Brain microvascular endothelial cell (primary cell): ENCODE data around the gene RETREG3.
A peak's percentile ranks its signal among the peaks of the same experiment; 100 is the strongest.
"Not testable (repeated sequence)": the region's sequence is repeated elsewhere in the genome, so short reads cannot be mapped to it uniquely, and the experiment has no call there.

ENCODE experiments used
- DNase-seq: peaks from one replicate; pipeline ENCODE4 v3.0.0-alpha.2; 2020
- H3K27ac ChIP-seq: fragments of 250-450 bp; sonication (Bioruptor Pico); 2 replicates; pipeline ENCODE4 v1.5.1; 2020; ENCODE audit warnings: mild to moderate bottlenecking, moderate library complexity
- H3K27me3 ChIP-seq: fragments of 250-450 bp; sonication (Bioruptor Pico); replicated peaks from 2 replicates; pipeline ENCODE4 v1.5.1; 2020; ENCODE audit warnings: mild to moderate bottlenecking
- H3K36me3 ChIP-seq: fragments of 250-450 bp; sonication (Bioruptor Pico); replicated peaks from 2 replicates; pipeline ENCODE4 v1.5.1; 2020; ENCODE audit warnings: mild to moderate bottlenecking
- H3K4me3 ChIP-seq: 2 replicates; pipeline ENCODE4 v1.5.1; 2011; ENCODE audit warnings: low read depth, mild to moderate bottlenecking, control low read depth, low read length, moderate library complexity
- in situ Hi-C: cut with HindIII; loops from 2 replicates; pipeline ENCODE4 v1.10.0; 2017; ENCODE audit warnings: low sequenced_read_pairs, low pct_ligation_motif_present
- TF ChIP-seq, protein P1 (sequence below): IDR thresholded peaks from 2 replicates; pipeline ENCODE4 v1.5.1; 2011; ENCODE audit warnings: low read depth, mild to moderate bottlenecking, moderate library complexity, low read length, control low read depth, inconsistent platforms; ENCODE audit errors: missing control alignments

RETREG3 gene

DNA sequence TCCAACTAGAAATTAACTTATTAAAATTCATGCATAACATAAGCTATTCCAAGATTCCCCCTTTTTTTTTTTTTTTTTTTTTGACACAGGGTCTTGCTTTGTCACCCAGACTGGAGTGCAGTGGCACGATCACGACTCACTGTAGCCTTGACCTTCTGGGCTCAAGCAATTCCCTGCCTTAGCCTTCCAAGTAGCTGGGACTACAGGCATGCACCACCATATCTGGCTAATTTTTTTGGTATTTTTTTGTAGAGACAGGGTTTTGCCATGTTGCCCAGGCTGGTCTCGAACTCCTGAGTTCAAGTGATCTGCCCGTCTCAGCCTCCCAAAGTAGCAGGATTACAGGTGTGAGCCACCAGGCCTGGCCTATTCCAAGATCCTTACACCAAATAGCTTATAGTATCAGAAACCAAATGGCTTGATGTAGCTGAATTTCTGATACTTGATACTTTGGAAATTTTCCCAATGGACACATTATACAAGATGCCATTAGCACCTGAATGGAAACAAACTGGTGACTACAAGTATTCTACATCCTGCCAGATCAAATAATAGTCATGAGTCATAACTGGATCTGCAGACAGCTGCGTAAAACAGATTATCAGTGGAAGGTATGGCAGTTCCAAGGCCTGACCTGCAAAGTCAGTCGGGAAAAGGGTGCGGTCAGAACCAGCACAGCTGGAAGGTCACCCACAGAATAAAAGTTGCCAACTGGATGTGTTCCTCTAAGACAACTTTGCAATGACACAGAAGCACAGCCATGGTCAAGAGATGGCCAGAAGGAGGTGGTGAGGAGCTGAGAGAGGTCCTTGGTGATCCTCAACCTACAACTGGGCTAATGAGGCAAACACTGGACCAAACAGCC lies 14.8 kb upstream of the RETREG3 start:
- TF ChIP-seq, protein P1, sequence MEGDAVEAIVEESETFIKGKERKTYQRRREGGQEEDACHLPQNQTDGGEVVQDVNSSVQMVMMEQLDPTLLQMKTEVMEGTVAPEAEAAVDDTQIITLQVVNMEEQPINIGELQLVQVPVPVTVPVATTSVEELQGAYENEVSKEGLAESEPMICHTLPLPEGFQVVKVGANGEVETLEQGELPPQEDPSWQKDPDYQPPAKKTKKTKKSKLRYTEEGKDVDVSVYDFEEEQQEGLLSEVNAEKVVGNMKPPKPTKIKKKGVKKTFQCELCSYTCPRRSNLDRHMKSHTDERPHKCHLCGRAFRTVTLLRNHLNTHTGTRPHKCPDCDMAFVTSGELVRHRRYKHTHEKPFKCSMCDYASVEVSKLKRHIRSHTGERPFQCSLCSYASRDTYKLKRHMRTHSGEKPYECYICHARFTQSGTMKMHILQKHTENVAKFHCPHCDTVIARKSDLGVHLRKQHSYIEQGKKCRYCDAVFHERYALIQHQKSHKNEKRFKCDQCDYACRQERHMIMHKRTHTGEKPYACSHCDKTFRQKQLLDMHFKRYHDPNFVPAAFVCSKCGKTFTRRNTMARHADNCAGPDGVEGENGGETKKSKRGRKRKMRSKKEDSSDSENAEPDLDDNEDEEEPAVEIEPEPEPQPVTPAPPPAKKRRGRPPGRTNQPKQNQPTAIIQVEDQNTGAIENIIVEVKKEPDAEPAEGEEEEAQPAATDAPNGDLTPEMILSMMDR, result peak; percentile 12
- no peak overlapping the region for H3K27ac ChIP-seq
- no peaks in the 10 kb centered on the region for H3K36me3 ChIP-seq
- H3K4me3 ChIP-seq, result no peak overlapping the region
- in situ Hi-C loops, result no loop called here
- no peaks in the 10 kb centered on the region for H3K27me3 ChIP-seq
- no peak for DNase-seq

DNA sequence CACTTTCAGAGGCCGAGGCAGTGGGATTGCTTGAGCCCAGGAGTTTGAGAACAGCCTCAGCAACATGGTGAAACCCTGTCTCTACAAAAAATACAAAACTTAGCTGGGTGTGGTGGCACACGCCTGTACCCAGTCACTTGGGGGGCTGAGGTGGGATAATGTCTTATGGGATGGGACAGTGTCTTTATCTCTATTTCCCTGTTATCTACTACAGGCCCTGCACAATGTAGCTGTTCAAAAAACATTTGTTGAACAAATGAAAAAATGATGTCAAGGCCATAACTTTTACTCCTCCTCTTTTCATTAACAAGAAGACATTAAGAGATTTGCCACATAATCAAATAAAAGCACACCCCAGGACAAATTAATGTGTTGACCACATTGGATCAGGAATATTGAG lies 14.1 kb upstream of the RETREG3 start:
- H3K36me3 ChIP-seq, result no peaks in the 10 kb centered on the region
- H3K4me3 ChIP-seq, result no peak overlapping the region
- in situ Hi-C loops, result no loop called here
- TF ChIP-seq, protein P1, result no peak
- no peaks in the 10 kb centered on the region for H3K27me3 ChIP-seq
- H3K27ac ChIP-seq, result no peak overlapping the region
- no peak for DNase-seq

GRCh38 chr17:42621987-42622386 lies 12.8 kb upstream of the RETREG3 start:
- H3K4me3 ChIP-seq, DNase-seq, H3K36me3 ChIP-seq, H3K27me3 ChIP-seq, in situ Hi-C loops, H3K27ac ChIP-seq: not testable (repeated sequence)

DNA sequence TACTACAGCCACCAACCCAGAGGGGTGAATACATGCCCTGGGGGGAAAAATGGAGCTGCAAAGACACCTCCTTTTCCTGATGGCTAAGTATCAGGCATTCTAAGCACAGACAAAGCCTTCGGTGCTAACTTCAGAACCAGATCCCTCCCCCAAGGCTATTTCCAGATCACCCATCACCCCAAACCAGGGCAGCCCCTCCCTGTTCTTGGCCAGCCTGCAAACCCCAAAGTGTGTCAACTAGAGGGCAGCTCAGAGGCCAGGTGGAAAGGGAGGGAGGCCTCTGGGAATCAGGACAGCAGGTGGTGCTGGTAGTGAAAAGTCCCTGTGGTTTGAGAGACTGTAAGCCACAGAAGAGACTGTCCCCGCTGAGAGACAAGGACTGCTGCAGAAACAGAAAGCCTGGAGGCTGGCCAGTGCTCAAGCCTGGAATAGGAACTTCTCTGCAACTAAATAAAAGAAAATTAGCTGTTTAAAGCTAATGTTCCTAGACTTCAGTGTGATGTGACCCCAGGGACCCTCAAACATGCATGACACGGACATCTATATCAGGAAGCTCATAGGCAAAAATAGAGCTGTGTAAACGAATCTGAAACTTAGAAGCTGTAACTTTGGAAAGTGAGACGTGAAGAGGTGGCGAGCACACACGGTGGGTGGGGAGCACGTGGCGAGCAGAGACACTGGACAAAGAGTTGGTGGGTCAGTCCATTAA lies 9.4 kb upstream of the RETREG3 start:
- in situ Hi-C loops, result no loop called here
- Histone ChIP-seq H3K4me3 (no peak overlapping the region), H3K27ac (no peak overlapping the region), H3K36me3 (peaks cover 17% of the 10 kb centered on the region), H3K27me3 (no peaks in the 10 kb centered on the region)
- no peak for DNase-seq
- TF ChIP-seq, protein P1, result no peak

DNA sequence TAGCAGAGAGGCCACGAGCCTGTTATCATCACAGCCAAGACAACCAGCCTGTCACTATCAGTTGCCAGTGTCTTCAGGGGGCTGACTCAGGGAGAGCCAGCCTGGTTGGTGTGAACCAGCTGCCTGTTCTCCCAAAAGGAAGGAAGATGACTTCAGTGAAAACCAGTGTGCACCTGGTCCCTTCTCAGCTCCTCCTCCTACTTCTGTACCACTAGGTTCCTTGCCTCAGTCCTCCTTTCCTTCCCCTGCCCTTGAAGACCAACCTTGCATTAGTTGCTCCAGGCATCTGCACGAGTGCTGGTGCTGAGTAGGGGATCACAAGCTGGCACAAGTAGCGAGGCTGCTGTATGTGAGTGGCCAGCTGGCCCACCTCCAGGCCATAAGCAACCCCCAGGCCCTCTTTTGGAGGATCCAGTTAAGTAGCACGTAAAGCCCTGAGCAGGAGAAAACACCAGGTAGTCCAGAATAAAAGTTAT lies 8.8 kb upstream of the RETREG3 start:
- Histone ChIP-seq H3K27me3 (no peaks in the 10 kb centered on the region), H3K36me3 (peaks cover 23% of the 10 kb centered on the region), H3K27ac (no peak overlapping the region), H3K4me3 (no peak overlapping the region)
- TF ChIP-seq, protein P1, result no peak
- DNase-seq, result no peak
- in situ Hi-C loops, result no loop called here

GRCh38 chr17:42613699-42614295 lies 4.6 kb upstream of the RETREG3 start:
- no peak for DNase-seq
- TF ChIP-seq, protein P1, result no peak
- in situ Hi-C loops, result no loop called here
- Histone ChIP-seq H3K4me3 (no peak overlapping the region), H3K36me3 (peaks cover 33% of the 10 kb centered on the region), H3K27me3 (no peaks in the 10 kb centered on the region), H3K27ac (no peak overlapping the region)
